ENCODE measurements around the gene DENND4A.
A peak's percentile ranks its signal among the peaks of the same experiment; 100 is the strongest.
"Not testable (repeated sequence)": the region's sequence is repeated elsewhere in the genome, so short reads cannot be mapped to it uniquely, and the experiment has no call there.

The DENND4A gene

GRCh38 chr15:65818927-65819562, 27.0 kb upstream of the DENND4A start:
- DNase-seq, result peak; percentile 89

GRCh38 chr15:65816441-65816840, 24.3 kb upstream of the DENND4A start:
- DNase-seq, result no peak

- not testable (repeated sequence) for DNase-seq
Observed at GRCh38 chr15:65816008-65816407, 23.9 kb upstream of the DENND4A start.

GRCh38 chr15:65814271-65814670, 22.2 kb upstream of the DENND4A start:
- DNase-seq, result not testable (repeated sequence)

GRCh38 chr15:65812916-65813315, 20.8 kb upstream of the DENND4A start:
- DNase-seq, result no peak

GRCh38 chr15:65812467-65812866, 20.4 kb upstream of the DENND4A start:
- DNase-seq, result no peak

- DNase-seq, result no peak
Observed at GRCh38 chr15:65811835-65812234, 19.7 kb upstream of the DENND4A start.

- not testable (repeated sequence) for DNase-seq
Observed at GRCh38 chr15:65811011-65811733, 19.1 kb upstream of the DENND4A start.

GRCh38 chr15:65806397-65806796, 14.3 kb upstream of the DENND4A start:
- no peak for DNase-seq

- peak; percentile 60 for DNase-seq
Observed at GRCh38 chr15:65805019-65805745, 13.1 kb upstream of the DENND4A start.

GRCh38 chr15:65804252-65804931, 12.3 kb upstream of the DENND4A start:
- DNase-seq, result peak; percentile 94

GRCh38 chr15:65801229-65801805, 9.2 kb upstream of the DENND4A start:
- no peak for DNase-seq

GRCh38 chr15:65796610-65797078, 4.6 kb upstream of the DENND4A start:
- DNase-seq, result no peak

- no peak for DNase-seq
Observed at GRCh38 chr15:65795663-65796216, 3.6 kb upstream of the DENND4A start.

GRCh38 chr15:65793818-65794104, 1.7 kb upstream of the DENND4A start:
- no peak for DNase-seq

GRCh38 chr15:65792988-65793817, 1.1 kb upstream of the DENND4A start:
- DNase-seq, result no peak

- peak; percentile 18 for DNase-seq
Observed at GRCh38 chr15:65791335-65792137, 557 bp downstream of the DENND4A start.

- DNase-seq, result no peak
Observed at GRCh38 chr15:65790694-65791334, 1.3 kb downstream of the DENND4A start.

- DNase-seq, result no peak
Observed at GRCh38 chr15:65789759-65790425, 2.2 kb downstream of the DENND4A start.

- no peak for DNase-seq
Observed at GRCh38 chr15:65789105-65789504, 3.0 kb downstream of the DENND4A start.
